Fibroblast of upper back skin (primary cell): ENCODE results near the gene SYTL3.
A peak's percentile ranks its signal among the peaks of the same experiment; 100 is the strongest.

ENCODE experiments used
- DNase-seq: peaks from one replicate; pipeline ENCODE4 v3.0.0-alpha.2; 2013

The SYTL3 gene

DNA sequence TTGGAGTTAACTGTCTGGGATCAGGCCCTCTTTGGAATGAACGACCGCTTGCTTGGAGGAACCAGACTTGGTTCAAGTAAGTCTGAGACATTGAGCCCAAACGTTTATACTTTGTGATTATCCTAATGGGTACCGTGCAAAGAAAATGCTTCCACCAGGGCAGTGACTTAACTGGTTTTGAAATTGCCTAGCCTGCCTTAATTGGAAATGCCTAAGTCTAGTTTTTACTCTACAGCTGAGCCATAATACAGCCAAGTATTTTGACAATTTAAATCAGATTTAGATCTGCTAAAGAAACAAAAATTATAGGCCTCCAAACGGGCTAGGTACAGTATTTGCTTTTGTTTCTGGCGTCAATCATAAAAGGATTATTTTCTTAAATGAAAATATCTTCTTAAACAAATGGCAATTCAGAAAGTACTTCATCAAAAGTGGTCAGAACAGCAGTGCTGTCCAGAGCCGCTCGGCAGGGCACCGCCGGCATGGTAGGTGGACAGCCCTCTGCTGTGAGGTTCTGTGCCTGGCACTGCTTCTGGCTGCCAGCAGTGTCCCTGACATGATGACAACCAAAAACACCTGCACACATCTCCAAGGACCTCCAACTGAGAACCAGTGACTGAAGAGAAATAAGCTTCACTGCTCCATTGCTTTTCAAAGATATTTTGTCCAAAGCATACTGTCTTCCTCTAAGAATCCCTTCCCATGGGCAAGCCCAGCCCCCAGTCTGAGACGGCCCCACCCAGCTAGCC lies 113.8 kb downstream of the SYTL3 start:
- no peak for DNase-seq

DNA sequence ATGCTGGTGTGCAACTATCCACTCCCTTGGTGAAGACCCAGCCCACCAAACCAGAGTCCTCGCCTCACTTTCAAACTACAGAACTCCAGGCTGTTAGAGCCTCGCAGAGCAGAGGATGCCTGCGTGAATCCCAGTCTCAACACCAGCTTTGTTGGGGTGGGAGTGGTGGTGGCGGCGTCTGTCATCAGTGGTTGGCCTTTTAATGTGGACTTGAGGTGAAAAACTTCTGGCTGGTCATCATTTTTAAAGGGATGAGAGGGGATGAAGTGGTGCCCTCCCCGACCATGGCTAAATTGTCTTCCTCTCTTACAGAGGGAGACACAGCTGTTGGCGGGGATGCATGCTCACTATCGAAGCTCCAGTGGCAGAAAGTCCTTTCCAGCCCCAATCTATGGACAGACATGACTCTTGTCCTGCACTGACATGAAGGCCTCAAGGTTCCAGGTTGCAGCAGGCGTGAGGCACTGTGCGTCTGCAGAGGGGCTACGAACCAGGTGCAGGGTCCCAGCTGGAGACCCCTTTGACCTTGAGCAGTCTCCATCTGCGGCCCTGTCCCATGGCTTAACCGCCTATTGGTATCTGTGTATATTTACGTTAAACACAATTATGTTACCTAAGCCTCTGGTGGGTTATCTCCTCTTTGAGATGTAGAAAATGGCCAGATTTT lies 114.5 kb downstream of the SYTL3 start:
- DNase-seq, result no peak

DNA sequence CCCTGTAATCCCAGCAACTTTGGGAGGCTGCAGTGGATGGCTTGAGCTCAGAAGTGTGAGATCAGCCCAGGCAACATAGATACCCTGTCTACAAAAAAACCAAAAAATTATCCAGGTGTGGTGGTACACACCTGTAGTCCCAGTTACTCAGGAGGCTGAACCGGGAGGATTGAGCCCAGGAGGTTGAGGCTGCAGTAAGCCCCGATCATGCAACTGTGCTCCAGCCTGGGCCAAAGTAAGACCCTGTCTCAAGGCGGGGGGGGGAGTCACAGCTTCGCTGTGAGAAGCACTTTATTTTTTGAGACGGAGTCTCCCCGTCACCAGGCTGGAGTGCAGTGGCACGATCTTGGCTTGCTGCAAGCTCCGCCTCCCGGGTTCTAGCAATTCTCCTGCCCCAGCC lies 115.1 kb downstream of the SYTL3 start:
- DNase-seq, result no peak

DNA sequence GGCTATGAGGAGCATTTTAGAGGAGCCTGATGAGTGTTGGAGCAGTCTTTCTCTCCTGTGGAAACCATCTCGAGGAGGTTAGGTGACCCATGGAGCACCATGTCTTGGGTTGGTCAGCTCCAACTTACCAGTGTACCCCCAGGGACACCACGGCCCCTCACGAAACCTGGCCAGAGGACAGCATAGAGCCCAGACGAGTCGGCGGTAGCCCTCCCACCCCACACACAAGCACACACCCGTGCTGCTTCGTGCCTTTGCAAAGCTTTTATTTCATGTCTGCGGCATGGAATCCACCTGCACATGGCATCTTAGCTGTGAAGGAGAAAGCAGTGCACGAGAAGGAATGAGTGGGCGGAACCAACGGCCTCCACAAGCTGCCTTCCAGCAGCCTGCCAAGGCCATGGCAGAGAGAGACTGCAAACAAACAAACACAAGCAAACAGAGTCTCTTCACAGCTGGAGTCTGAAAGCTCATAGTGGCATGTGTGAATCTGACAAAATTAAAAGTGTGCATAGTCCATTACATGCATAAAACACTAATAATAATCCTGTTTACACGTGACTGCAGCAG lies 115.7 kb downstream of the SYTL3 start:
- DNase-seq, result no peak

DNA sequence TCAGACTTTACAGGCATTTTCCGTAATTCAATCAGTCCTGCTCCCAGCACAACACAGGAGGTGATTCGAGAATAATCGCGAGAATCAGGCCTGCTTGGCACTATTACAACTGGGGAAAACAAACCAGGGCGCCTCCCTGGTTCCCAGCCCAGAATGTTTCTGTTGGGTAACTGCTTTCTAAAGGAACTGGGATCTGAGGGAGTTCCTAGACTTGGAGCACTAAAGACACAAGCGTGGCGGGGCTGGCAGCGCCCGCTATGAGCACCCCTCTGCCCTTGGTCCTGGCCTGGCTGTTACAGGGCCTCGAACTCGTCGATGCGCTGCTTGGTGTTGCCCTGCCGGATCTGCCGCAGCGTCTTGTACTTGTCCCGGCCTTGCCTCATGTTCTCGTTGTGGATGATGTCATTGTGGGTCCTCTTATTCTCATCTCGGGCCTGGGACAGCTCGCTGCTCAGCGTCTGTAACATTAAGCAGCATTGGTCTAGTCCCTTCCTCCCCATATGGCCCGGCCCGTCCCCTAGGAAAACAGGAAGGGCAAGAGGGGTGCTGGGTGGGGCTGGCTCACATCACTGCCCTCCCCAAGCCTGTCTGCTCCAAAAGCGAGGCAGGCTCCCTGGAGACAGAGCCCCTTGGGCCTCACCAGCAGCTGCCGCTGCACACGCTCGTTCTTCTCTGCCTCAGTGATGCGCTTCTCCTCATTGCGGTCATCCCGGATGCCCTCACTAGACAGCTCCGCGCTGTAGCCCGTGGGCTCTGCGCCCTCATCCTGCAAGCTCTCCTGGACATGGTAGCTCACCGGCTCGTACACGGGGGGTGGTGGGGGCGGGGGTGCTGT lies 117.0 kb downstream of the SYTL3 start:
- no peak for DNase-seq

DNA sequence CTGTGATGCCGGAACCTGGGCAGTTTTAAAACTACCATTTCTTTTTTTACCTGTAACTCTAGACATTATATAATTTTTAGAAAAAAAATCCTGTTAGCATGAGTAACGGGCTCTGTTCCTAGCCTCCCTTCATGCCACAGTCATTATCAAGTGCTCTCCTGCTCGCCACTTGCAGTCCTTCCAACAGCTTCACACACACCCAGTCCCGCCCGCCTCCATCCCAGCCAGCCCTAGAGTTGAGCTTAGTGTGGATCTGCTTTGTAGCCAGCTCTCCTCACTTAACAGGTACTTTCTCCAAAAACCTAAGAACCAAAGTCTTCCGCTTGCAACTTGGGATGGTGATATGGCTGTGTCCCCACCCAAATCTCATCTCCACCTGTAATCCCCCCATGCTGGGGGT lies 117.9 kb downstream of the SYTL3 start:
- DNase-seq, result no peak

DNA sequence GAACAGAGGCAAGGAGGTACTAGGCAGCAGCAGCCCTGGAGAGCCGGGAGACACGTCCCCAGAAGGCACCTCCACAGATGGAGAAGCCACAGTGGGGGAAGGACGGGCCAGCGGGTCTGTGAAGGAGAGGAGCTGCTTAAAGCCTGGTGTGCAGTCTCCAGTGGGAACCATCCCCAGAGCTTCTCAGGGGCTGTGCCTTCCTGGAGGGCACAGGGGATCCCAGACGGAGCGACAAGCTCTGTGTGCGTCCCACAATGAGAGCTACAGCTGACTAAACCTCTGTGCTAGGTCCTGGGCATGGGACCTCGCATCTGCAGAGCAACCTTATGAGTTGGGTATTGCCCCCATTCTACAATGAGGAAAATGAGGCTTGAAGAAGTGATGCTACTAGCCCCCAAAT lies 118.6 kb downstream of the SYTL3 start:
- no peak for DNase-seq

DNA sequence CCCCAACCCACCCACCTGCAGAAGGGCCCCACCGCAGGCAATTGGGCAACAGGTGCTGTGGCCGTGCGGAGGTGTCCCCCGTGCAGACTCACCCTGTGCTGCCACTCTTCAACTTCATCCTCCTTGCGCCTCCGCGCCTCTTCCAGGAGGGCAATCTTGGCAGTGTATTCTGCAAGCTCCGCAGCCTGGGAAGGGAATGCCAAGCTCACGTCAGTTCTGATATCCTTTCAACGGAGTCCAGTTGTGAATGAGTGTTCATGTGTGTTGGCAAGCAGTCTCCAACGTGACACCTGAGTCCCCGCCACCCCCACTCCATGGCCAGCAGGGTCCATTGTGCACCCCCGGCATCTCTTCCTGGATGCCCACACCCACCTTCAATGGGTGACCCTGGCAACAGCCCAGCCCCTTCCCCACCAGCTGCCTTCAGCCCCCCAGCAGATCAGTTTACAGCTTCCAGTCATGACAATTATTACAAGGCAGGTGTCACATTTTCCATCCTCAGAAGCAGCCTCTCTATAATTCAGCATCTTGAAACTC lies 119.4 kb downstream of the SYTL3 start:
- no peak for DNase-seq

DNA sequence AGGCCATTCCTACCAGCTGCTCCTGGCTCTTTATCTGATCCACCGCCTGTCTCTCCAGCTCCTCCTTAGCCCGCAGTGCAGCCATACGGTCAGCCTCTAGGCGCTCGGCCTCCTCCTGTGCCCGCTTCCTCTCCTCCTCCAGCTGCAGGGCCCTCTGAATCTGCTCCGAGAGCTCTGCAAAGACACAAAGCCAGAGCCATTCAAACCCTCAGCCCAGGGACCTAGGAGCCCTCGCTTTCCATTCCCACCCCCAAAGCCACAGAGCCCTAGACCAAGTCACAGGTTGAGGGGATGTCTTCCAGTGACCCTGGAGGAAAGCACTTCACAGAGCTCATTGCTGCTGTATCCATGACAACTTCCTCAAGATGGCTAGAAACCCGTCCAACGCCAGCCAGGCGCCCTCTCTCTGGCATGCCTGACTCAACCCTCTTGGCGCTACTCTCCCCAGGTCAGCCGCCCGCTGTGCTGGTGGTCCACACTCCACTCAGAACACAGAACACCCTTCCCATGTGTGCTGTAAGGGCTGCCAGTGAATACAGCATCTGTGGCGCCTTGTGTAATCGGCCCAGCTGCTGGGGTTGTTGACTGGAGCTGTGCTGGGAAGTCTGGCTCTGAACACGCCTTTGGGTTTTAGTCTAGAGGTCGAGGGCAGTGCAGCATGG lies 120.0 kb downstream of the SYTL3 start:
- DNase-seq, result no peak

DNA sequence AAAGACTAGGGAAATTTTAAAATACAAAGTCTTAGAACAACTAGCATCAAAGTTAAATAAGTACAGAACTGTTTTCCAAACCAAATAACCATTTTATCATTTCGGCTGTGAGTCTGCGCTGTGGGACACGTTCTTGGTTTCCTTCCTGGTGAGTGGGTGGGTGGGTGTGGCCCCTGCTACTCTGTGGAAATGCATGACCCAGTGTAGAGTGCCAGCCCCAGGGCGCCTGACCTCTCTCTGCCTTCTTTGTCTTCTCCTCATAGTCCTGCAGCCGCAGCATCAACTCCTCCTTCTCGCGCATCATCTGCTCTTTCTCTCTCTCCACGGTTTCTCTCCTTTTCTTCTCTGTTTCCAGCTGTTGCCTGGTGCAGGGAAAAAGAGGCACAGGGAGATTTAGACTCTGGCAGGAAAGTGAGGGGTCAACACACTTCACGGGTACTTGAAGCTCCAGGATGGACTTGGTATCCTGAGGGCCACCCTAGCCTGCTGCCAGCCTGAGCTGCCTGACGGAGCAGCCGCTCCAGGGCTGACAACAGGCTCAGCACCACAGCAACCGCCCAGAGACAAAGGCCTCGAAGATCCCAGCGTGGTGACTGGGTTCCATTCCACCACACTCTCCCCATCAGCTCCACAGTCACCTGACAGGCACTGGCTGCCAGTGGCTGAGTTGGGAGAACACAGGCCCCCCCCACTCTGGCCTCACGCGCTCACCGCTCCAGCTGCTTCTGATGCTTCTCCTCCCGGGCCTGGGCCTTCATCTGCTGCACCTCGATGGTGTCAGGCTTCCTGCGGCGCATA lies 120.9 kb downstream of the SYTL3 start:
- no peak for DNase-seq

DNA sequence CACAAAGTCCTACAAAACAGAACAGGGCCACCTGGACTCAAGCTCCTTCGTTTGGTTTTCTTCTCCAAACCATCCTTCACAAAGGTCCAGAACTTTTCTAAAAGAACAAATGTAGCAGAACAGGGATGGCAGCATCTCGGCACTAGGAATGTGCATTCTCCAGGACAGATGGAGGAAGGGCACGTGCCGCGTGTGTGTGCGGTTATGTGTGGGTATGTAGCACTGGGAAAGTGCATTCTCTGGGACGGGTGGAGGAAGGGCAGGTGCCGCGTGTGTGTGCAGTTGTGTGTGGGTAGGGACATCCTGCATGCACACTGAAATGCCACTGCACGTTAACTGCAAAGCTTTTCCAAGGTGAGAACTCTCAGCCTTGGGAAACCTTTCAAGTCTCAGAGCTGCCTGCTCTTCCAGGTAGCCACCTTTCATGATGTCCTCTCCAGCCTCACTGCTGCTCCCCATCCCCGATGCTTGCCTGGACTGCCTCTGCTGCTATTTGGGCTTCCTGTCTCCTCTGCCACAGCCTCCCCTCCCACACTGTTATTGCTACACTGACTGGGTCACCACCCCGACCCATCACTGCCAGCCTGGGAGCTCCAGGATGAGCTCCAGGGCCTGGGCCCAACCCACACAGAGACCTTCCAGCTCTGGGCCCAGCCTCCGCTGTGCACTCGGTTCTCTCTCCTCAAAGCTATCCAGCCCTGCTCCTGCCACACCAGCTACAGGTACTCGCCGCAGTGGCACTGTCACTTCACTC lies 121.7 kb downstream of the SYTL3 start:
- no peak for DNase-seq

DNA sequence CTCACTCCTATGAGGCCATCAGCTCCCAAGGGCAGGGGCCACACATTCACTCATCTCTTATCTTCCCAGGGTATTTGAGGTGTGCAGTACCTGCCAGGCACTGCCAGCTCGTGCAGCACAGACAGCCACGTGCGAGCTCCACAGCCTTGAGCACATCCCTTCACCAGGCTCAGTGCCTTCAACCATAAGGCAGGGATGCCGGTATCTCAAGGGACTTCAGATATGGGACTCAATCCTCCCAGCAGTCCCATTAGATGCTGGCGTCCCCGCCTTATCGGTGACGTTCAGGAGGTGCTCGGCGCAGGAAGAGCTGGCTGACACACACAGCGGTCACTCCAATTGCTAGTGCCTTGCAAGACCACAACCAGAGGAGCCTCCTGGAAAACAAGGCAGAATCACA lies 122.3 kb downstream of the SYTL3 start:
- no peak for DNase-seq

DNA sequence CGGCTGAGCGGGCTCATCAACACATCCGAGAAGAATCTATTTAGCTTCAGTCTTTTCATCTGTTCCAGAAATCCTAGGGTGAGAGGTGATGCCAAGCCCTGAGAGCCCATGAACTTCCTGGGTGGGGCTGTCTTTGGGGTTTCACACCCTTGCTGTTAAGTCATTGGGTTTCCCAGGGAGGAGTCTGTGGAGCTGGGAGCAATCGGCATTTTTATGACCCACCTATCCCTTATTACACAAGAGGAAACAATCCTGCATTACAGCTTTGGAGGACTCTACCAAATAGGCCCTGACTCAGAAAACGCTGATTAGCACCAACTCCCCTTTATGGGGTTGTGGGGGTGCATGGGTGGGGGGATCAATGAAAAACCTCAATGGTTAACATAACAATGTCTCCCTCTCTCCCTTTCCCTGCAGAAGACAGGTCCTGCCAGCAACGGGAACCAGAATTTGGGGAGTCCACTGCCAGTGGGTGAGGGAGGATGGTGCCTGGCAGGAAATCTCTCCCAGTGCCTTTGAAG lies 123.1 kb downstream of the SYTL3 start:
- DNase-seq, result peak; percentile 13

DNA sequence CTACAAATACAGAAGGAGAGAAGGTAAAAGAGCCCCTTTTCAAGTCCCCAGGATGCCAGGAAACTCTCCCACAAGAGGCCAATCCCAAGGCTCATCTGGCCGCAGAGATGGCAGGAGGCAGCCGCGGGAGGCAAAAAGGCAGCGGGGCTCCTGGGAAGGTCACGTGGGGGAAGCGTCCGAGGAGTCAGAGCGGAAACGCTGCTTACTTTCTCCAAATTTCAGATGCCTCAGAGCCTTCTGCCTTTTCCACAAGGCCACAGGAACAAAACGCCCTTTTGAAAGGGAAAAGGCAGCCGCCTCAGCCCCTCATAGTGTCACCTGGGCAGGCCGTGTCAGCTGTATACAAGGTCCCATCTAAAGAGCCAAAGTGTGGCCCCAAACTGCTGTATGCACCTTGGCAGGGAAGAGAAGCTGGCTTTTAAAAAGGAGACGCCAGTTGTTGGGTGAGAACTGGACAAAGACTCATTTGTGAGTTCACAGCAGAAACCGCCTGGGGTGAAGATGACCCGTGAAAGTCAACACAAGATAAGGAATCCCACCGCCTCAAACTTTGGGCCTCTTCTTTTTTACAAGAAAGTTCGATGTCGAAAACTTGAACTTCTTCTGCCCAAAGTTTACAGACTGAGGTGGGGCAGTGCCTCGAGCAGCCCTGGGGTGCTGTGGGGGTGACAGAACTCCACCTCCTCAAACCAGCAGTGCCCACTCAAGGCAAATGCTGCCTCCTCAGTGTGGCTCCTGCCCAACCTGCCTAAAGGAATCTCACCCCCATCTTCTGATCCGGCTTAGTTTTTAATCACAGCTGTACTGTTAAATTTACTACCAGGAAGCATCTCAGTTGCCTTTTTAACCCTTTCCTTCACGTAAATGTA lies 124.0 kb downstream of the SYTL3 start:
- peak; percentile 6 for DNase-seq

DNA sequence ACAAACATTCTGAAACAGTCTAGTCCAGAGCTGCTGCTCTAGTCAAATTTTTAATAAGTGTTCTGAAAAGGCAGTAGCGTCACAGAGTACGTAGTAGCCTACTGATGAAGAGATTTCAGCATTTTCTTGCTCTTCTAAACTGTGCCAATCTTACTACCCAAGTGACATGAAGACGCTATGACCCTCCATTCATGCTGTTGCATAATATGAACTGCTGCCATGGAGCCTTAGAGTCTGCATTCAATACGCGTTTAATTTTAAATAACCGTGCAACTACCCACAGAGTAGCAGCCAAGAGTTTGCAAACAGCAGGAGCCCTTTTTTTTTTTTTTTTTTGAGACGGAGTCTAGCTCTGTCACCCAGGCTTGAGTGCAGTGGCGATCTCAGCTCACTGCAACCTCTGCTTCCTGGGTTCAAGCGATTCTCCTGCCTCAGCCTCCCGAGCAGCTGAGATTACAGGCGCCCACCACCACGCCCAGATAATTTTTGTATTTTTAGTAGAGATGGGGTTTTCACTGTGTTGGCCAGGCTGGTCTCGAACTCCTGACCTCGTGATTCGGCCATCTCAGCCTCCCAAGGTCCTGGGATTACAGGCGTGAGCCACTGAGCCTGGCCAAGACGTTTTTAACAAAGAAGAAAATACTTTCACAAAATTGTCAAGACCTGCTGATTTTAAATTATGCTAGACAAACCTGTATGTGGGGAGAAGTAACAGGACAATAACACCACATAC lies 125.0 kb downstream of the SYTL3 start:
- no peak for DNase-seq

DNA sequence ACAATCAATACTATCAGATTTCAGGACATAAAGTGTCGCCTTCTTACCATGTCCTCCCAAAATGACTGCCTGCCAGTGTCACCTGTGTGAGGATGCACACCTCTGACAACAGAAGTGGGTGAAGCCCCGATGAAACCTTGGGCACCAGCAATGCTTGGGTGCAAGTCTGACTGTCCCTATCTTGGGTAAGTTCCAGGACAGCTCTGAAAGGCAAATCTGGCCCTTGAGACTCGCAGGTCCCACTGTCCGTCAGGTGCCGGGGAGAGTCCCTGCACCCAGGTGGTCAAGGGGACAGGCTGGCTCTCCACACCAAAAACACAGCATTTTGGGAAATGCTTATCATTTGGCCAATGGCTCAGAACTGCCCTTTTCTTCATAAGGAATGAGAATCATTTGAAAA lies 126.0 kb downstream of the SYTL3 start:
- no peak for DNase-seq

DNA sequence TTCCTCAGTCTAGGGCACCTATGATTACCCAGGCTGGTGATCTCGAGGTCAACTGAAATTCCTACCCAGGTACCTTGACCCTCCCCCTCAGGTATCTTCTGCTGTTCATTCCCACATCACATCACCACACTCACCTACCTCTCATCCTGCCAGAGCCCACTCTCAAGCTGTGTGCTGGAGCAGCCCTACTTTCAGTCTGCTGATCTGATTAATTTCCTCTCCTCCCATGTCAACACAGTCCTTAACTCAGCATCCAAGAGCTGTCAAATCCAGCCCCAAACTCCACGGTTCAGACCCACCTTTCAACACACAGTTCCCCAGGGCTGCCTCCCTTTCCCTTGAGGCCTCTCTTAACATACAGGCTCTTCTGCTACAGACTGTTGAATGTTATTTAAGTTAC lies 126.9 kb downstream of the SYTL3 start:
- DNase-seq, result no peak

DNA sequence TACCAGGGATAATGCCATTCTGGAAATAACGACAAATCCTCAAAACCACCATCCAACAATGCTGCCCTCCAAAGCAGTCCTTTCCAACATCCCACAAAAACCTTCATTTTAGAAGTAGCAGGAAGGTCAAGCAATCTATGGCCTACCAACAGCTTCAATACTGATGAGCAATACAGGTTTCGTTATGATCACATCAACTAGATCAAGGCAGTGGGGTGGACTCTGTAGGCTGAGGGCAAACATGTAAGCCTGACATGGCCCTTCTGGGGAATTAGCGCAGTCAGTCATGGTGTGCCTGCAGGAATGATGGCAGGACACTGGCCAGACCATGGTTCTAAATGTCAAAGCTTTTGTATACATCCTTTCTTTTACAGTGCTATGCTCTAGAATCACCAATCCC lies 127.7 kb downstream of the SYTL3 start:
- DNase-seq, result no peak

DNA sequence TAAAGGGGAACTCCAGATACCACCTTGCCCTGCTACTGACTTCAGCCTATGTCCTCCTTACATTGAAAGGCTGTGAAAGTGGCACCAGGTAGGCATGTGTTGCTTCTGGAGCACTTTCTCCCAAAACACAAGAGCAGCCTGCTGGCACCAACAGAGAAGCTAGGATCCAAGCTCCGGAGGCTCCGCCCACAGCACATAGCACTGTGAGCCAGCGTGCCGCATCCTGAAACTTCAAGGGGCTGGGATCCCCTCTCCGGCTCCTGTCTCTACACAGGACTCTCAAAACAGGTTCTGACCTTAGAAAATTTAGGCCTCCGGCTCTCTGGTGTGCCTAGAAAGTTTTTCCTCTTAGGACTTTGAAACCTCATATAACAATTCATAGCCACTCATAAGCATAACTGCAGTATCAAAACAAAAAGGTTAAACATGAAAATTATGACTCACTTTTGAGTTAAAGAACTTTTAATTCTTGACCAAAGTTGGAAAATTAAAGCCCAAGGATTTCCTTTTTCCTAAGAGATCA lies 128.2 kb downstream of the SYTL3 start:
- no peak for DNase-seq
